ENCODE measurements around the gene DEGS2. TPM values are rescaled to one million over a fixed set of nuclear protein-coding genes. Genes with fewer than 3 reads are reported as not detected.

DEGS2 gene
- total and polyA plus RNA-seq, 4 donors: 0.10 to 3.0 (median 0.90) TPM

GRCh38 chr14:100117026-100117425, 42.4 kb downstream of the DEGS2 start:
- ATAC-seq (ENCODE audit: low FRiP score): no peak

GRCh38 chr14:100116134-100116533, 43.3 kb downstream of the DEGS2 start:
- Histone ChIP-seq H3K27me3 (ENCODE audit: control insufficient read depth in 1 of 2, insufficient read depth in 2 of 2, low read length in 1 of 2) (no peaks in the 10 kb centered on the region), H3K4me1 (ENCODE audit: control insufficient read depth in 1 of 2, insufficient read depth in 2 of 2, low read length in 2 of 2) (no peaks in the 10 kb centered on the region), H3K36me3 (ENCODE audit: control insufficient read depth in 1 of 2, insufficient read depth in 2 of 2, low read length in 1 of 2) (no peaks in the 10 kb centered on the region), H3K27ac (ENCODE audit: low read depth in 1 of 2, low read length in 2 of 2) (no peak overlapping the region), H3K4me3 (ENCODE audit: low read length in 2 of 2) (no peak overlapping the region), H3K9me3 (ENCODE audit: control insufficient read depth, low read length) (no peaks in the 10 kb centered on the region)
- ATAC-seq (ENCODE audit: low FRiP score) (no peak), DNase-seq (no peak)
- intact Hi-C loops (cut with DNase I): no loop called here
- 89 to 92% methylated on average over 3 of the region's 3 CpGs for WGBS, 2 donors

More at GRCh38 chr14:100117026-100117425, 42.4 kb downstream of the DEGS2 start:
- H3K27me3 ChIP-seq (ENCODE audit: control insufficient read depth in 1 of 2, insufficient read depth in 2 of 2, low read length in 1 of 2): no peaks in the 10 kb centered on the region
- H3K36me3 ChIP-seq (ENCODE audit: control insufficient read depth in 1 of 2, insufficient read depth in 2 of 2, low read length in 1 of 2): no peaks in the 10 kb centered on the region
- intact Hi-C loops (cut with DNase I): no loop called here
- no peaks in the 10 kb centered on the region for H3K9me3 ChIP-seq (ENCODE audit: control insufficient read depth, low read length)
- no peaks in the 10 kb centered on the region for H3K4me1 ChIP-seq (ENCODE audit: control insufficient read depth in 1 of 2, insufficient read depth in 2 of 2, low read length in 2 of 2)
- H3K4me3 ChIP-seq (ENCODE audit: low read length in 2 of 2): no peak overlapping the region
- 95% methylated on average over 10 of the region's 10 CpGs for WGBS, 2 donors
- no peak overlapping the region for H3K27ac ChIP-seq (ENCODE audit: low read depth in 1 of 2, low read length in 2 of 2)
- DNase-seq: no peak

- 97% methylated on average over 8 of the region's 8 CpGs for WGBS, 2 donors
- DNase-seq: no peak
- H3K4me3 ChIP-seq (ENCODE audit: low read length in 2 of 2): no peak overlapping the region
- H3K36me3 ChIP-seq (ENCODE audit: control insufficient read depth in 1 of 2, insufficient read depth in 2 of 2, low read length in 1 of 2): no peaks in the 10 kb centered on the region
- no peaks in the 10 kb centered on the region for H3K4me1 ChIP-seq (ENCODE audit: control insufficient read depth in 1 of 2, insufficient read depth in 2 of 2, low read length in 2 of 2)
- H3K27me3 ChIP-seq (ENCODE audit: control insufficient read depth in 1 of 2, insufficient read depth in 2 of 2, low read length in 1 of 2): no peaks in the 10 kb centered on the region
- intact Hi-C loops (cut with DNase I): no loop called here
- H3K27ac ChIP-seq (ENCODE audit: low read depth in 1 of 2, low read length in 2 of 2): no peak overlapping the region
- no peak for ATAC-seq (ENCODE audit: low FRiP score)
- no peaks in the 10 kb centered on the region for H3K9me3 ChIP-seq (ENCODE audit: control insufficient read depth, low read length)
Measured at GRCh38 chr14:100115726-100116125, 43.7 kb downstream of the DEGS2 start.

GRCh38 chr14:100115236-100115635, 44.2 kb downstream of the DEGS2 start:
- no peaks in the 10 kb centered on the region for H3K27me3 ChIP-seq (ENCODE audit: control insufficient read depth in 1 of 2, insufficient read depth in 2 of 2, low read length in 1 of 2)
- no peak for ATAC-seq (ENCODE audit: low FRiP score)
- no peak overlapping the region for H3K27ac ChIP-seq (ENCODE audit: low read depth in 1 of 2, low read length in 2 of 2)
- H3K9me3 ChIP-seq (ENCODE audit: control insufficient read depth, low read length): no peaks in the 10 kb centered on the region
- H3K4me3 ChIP-seq (ENCODE audit: low read length in 2 of 2): no peak overlapping the region
- no peaks in the 10 kb centered on the region for H3K4me1 ChIP-seq (ENCODE audit: control insufficient read depth in 1 of 2, insufficient read depth in 2 of 2, low read length in 2 of 2)
- DNase-seq: no peak
- WGBS, 2 donors: 97% methylated on average over 6 of the region's 6 CpGs
- H3K36me3 ChIP-seq (ENCODE audit: control insufficient read depth in 1 of 2, insufficient read depth in 2 of 2, low read length in 1 of 2): no peaks in the 10 kb centered on the region
- intact Hi-C loops (cut with DNase I): no loop called here

- 94 to 96% methylated on average over 13 of the region's 13 CpGs for WGBS, 2 donors
- Histone ChIP-seq H3K27ac (ENCODE audit: low read depth in 1 of 2, low read length in 2 of 2) (no peak overlapping the region), H3K4me3 (ENCODE audit: low read length in 2 of 2) (no peak overlapping the region), H3K9me3 (ENCODE audit: control insufficient read depth, low read length) (no peaks in the 10 kb centered on the region), H3K36me3 (ENCODE audit: control insufficient read depth in 1 of 2, insufficient read depth in 2 of 2, low read length in 1 of 2) (no peaks in the 10 kb centered on the region), H3K27me3 (ENCODE audit: control insufficient read depth in 1 of 2, insufficient read depth in 2 of 2, low read length in 1 of 2) (no peaks in the 10 kb centered on the region), H3K4me1 (ENCODE audit: control insufficient read depth in 1 of 2, insufficient read depth in 2 of 2, low read length in 2 of 2) (no peaks in the 10 kb centered on the region)
- intact Hi-C loops (cut with DNase I): no loop called here
- DNase-seq: no peak
- ATAC-seq (ENCODE audit: low FRiP score): no peak
Measured at GRCh38 chr14:100114109-100114765, 45.2 kb downstream of the DEGS2 start.

- Histone ChIP-seq H3K36me3 (ENCODE audit: control insufficient read depth in 1 of 2, insufficient read depth in 2 of 2, low read length in 1 of 2) (no peaks in the 10 kb centered on the region), H3K4me3 (ENCODE audit: low read length in 2 of 2) (no peak overlapping the region), H3K4me1 (ENCODE audit: control insufficient read depth in 1 of 2, insufficient read depth in 2 of 2, low read length in 2 of 2) (no peaks in the 10 kb centered on the region), H3K27ac (ENCODE audit: low read depth in 1 of 2, low read length in 2 of 2) (no peak overlapping the region), H3K9me3 (ENCODE audit: control insufficient read depth, low read length) (no peaks in the 10 kb centered on the region), H3K27me3 (ENCODE audit: control insufficient read depth in 1 of 2, insufficient read depth in 2 of 2, low read length in 1 of 2) (no peaks in the 10 kb centered on the region)
- DNase-seq: no peak
- 29 to 30% methylated on average over 11 of the region's 11 CpGs for WGBS, 2 donors
- no peak for ATAC-seq (ENCODE audit: low FRiP score)
- intact Hi-C loops (cut with DNase I): no loop called here
Measured at GRCh38 chr14:100111931-100112704, 47.3 kb downstream of the DEGS2 start.

GRCh38 chr14:100110816-100111215, 48.6 kb downstream of the DEGS2 start:
- WGBS, 2 donors: 91 to 92% methylated on average over 6 of the region's 6 CpGs
- ATAC-seq (ENCODE audit: low FRiP score) (no peak), DNase-seq (no peak)
- H3K27me3 ChIP-seq (ENCODE audit: control insufficient read depth in 1 of 2, insufficient read depth in 2 of 2, low read length in 1 of 2): no peaks in the 10 kb centered on the region
- H3K4me3 ChIP-seq (ENCODE audit: low read length in 2 of 2): no peak overlapping the region
- H3K36me3 ChIP-seq (ENCODE audit: control insufficient read depth in 1 of 2, insufficient read depth in 2 of 2, low read length in 1 of 2): no peaks in the 10 kb centered on the region
- H3K27ac ChIP-seq (ENCODE audit: low read depth in 1 of 2, low read length in 2 of 2): no peak overlapping the region
- intact Hi-C loops (cut with DNase I): no loop called here
- no peaks in the 10 kb centered on the region for H3K9me3 ChIP-seq (ENCODE audit: control insufficient read depth, low read length)
- H3K4me1 ChIP-seq (ENCODE audit: control insufficient read depth in 1 of 2, insufficient read depth in 2 of 2, low read length in 2 of 2): no peaks in the 10 kb centered on the region

GRCh38 chr14:100109594-100109955, 49.9 kb downstream of the DEGS2 start:
- Histone ChIP-seq H3K4me1 (ENCODE audit: control insufficient read depth in 1 of 2, insufficient read depth in 2 of 2, low read length in 2 of 2) (peaks cover 0 to 5% of the 10 kb centered on the region in 2 donors), H3K27ac (ENCODE audit: low read depth in 1 of 2, low read length in 2 of 2) (no peak overlapping the region), H3K4me3 (ENCODE audit: low read length in 2 of 2) (no peak overlapping the region), H3K27me3 (ENCODE audit: control insufficient read depth in 1 of 2, insufficient read depth in 2 of 2, low read length in 1 of 2) (no peaks in the 10 kb centered on the region), H3K36me3 (ENCODE audit: control insufficient read depth in 1 of 2, insufficient read depth in 2 of 2, low read length in 1 of 2) (no peaks in the 10 kb centered on the region), H3K9me3 (ENCODE audit: control insufficient read depth, low read length) (no peaks in the 10 kb centered on the region)
- DNase-seq: no peak
- no peak for ATAC-seq (ENCODE audit: low FRiP score)
- 96 to 98% methylated on average over 9 of the region's 9 CpGs for WGBS, 2 donors
- intact Hi-C loops (cut with DNase I): loop anchor here (2.0 to 5.0 kb wide), 3 partner anchors 83 to 127 kb away; no protein-coding TSS in a partner anchor
